Esophagus (tissue), 2 donors: Measurements from ENCODE around the gene TRIM7. TPM values are rescaled to one million over a fixed set of nuclear protein-coding genes. Genes with fewer than 3 reads are reported as not detected.

Experiments used
- H3K27ac ChIP-seq, 2 donors: one replicate each; pipeline ENCODE4 v1.5.1; 2013; ENCODE audit warnings: low read depth in 2 of 2, mild to moderate bottlenecking in 2 of 2, inconsistent platforms in 1 of 2, low read length in 1 of 2, moderate library complexity in 1 of 2
- H3K27me3 ChIP-seq, 2 donors: one replicate each; pipeline ENCODE4 v1.6.1; 2013; ENCODE audit warnings: low read length in 2 of 2, control low read depth in 1 of 2, mild to moderate bottlenecking in 1 of 2; ENCODE audit not compliant: insufficient read depth in 2 of 2, control insufficient read depth in 1 of 2
- H3K36me3 ChIP-seq, 2 donors: one replicate each; pipeline ENCODE4 v1.6.1; 2013; ENCODE audit warnings: low read length in 1 of 2; ENCODE audit not compliant: control insufficient read depth in 2 of 2, insufficient read depth in 2 of 2
- H3K4me1 ChIP-seq, 2 donors: one replicate each; pipeline ENCODE4 v1.6.1; 2013; ENCODE audit warnings: low read length in 1 of 2; ENCODE audit not compliant: control insufficient read depth in 2 of 2, insufficient read depth in 2 of 2
- H3K4me3 ChIP-seq, 2 donors: one replicate each; pipeline ENCODE4 v1.5.1; 2013; ENCODE audit warnings: low read length in 2 of 2, mild to moderate bottlenecking in 2 of 2, low read depth in 1 of 2, moderate library complexity in 1 of 2
- H3K9me3 ChIP-seq, 2 donors: one replicate each; pipeline ENCODE4 v1.6.1; 2013; ENCODE audit warnings: mild to moderate bottlenecking in 2 of 2, low read depth in 1 of 2, low read length in 1 of 2, moderate library complexity in 1 of 2; ENCODE audit not compliant: control insufficient read depth in 2 of 2, insufficient read depth in 1 of 2
- WGBS, 2 donors: extraction: QIAGEN DNeasy Blood & Tissue Kit; methylation state at CpG; one replicate each; pipeline ENCODE4 v1.1.7; 2013; 5-methylcytosine and 5-hydroxymethylcytosine counted together
- polyA plus RNA-seq, 2 donors: library from polyadenylated mRNA; stranded (reverse); fragments of 200-250 nt; gene quantifications; one replicate each; pipeline ENCODE4 v1.2.3, GENCODE V29; 2013
- donor health status: healthy with polysubstance abuse.
- donor health status: Bipolar disorder and iron deficiency.

Gene TRIM7
- polyA plus RNA-seq, 2 donors = 26.9 to 33.8 TPM

DNA sequence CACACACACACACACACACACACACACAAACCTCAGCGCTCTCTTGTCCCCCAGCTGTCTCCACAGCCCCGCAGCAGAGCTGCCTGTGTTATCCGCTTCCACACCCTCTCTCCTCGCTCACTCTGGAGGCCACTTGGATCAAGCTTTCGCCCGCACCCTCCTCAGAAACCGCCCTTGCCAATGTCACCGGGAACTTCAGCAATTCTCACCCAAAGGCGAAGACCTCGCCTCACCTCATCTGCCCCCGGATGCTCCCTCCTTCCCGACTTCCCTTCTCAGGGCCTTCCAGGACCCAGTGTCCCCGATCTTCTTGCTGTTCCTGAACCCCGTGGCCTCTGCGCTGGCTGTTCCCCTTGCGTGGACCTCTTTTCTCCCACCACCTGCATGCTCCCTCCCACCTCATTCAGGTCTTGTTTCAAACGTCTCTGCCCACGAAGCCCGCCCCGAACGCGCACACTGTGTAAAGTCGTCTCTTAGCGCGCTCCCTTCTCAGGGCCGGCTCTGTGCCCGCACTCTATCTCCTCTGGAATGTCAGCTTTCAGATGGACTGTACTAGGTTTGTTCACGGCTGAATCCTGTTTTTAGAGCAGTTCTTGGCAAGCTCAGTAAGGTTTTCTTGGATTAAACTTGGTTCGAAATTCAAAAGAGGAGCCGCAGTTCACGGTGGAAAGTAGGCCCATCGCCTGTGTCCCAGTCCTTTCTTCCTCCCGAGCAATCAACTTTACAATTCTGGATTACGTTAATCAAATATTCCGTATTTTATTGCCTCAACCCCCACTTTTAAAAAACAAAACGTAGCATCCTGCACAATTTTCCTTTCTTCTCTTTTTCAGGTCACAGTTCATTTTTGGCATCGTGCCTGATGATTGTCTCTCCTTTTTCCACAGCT lies 1.0 kb upstream of the TRIM7 start:
- Histone ChIP-seq H3K36me3 (peaks cover 0 to 2% of the 10 kb centered on the region in 2 donors), H3K9me3 (no peaks in the 10 kb centered on the region), H3K27me3 (no peaks in the 10 kb centered on the region), H3K4me1 (peaks cover 0 to 14% of the 10 kb centered on the region in 2 donors), H3K27ac (peak overlapping the region; percentile 65 to 66), H3K4me3 (peak overlapping the region; percentile 61 to 77)
- 13 to 20% methylated on average over 37 of the region's 37 CpGs for WGBS, 2 donors

- Histone ChIP-seq H3K27me3 (no peaks in the 10 kb centered on the region), H3K9me3 (no peaks in the 10 kb centered on the region), H3K36me3 (peaks cover 0 to 11% of the 10 kb centered on the region in 2 donors), H3K4me1 (peaks cover 0 to 14% of the 10 kb centered on the region in 2 donors), H3K4me3 (peak overlapping the region; percentile 61 to 77), H3K27ac (peak overlapping the region; percentile 76 to 80)
- WGBS, 2 donors = 1 to 3% methylated on average over 53 to 67 of the region's 67 CpGs
These were observed 727 bp downstream of the TRIM7 start for GRCh38 chr5:181204113-181204825.

DNA sequence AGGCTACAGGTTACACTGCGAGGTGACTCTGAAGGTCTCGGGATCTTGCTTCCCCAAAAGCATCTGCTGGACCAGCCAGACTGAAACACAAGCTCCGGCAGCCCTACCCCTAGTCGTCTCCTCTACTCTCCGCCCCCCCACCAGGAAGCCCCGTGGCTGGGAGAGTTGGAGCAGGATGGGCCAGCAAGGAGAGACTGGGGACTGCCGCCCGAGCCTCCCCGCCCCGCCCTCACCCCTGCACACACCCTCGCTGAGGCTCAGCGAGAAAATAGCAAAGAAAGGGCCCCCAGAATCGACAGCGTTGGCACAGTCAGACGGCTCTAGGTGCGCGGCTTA lies 1.3 kb downstream of the TRIM7 start:
- H3K9me3 ChIP-seq = no peaks in the 10 kb centered on the region
- peak overlapping the region; percentile 76 to 80 for H3K27ac ChIP-seq
- H3K4me3 ChIP-seq = peak overlapping the region; percentile 61 to 77
- WGBS, 2 donors = 7 to 8% methylated on average over 17 of the region's 17 CpGs
- no peaks in the 10 kb centered on the region for H3K27me3 ChIP-seq
- H3K4me1 ChIP-seq = peaks cover 0 to 14% of the 10 kb centered on the region in 2 donors
- peaks cover 0 to 14% of the 10 kb centered on the region in 2 donors for H3K36me3 ChIP-seq

- 62 to 71% methylated on average over 11 of the region's 11 CpGs for WGBS, 2 donors
- Histone ChIP-seq H3K27me3 (no peaks in the 10 kb centered on the region), H3K4me1 (peaks cover 0 to 14% of the 10 kb centered on the region in 2 donors), H3K9me3 (no peaks in the 10 kb centered on the region), H3K27ac (peak overlapping the region; percentile 56 to 76), H3K36me3 (peaks cover 0 to 19% of the 10 kb centered on the region in 2 donors), H3K4me3 (peak overlapping the region; percentile 61 to 77)
These were observed 1.8 kb downstream of the TRIM7 start for GRCh38 chr5:181203093-181203711.

DNA sequence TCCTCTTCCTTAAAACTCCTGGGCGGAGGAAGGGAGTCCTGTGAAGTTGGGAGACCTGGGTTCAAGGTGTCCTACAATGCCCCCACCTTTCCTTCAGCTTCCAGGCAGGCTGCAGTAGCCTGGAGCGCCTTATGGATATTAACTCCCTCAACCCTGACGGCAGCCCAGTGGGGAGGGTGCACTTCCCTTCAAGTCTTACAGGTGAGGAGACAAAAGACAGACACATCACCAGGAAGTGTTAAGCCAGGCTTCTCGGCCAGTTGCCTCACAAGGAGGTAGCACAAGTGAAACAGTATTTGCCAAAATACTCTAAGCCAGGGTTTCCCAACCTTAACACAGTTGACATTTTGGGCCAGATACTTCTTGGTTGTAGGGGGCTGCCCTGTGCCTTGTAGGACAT lies 4.2 kb downstream of the TRIM7 start:
- 75 to 83% methylated on average over 4 of the region's 4 CpGs for WGBS, 2 donors
- no peaks in the 10 kb centered on the region for H3K9me3 ChIP-seq
- H3K36me3 ChIP-seq = peaks cover 0 to 23% of the 10 kb centered on the region in 2 donors
- no peak overlapping the region for H3K4me3 ChIP-seq
- H3K27me3 ChIP-seq = no peaks in the 10 kb centered on the region
- no peak overlapping the region for H3K27ac ChIP-seq
- H3K4me1 ChIP-seq = peaks cover 0 to 11% of the 10 kb centered on the region in 2 donors

GRCh38 chr5:181199881-181200638 lies 4.9 kb downstream of the TRIM7 start:
- no peaks in the 10 kb centered on the region for H3K27me3 ChIP-seq

GRCh38 chr5:181198905-181199519 lies 6.0 kb downstream of the TRIM7 start:
- Histone ChIP-seq H3K4me1 (peaks cover 0 to 5% of the 10 kb centered on the region in 2 donors), H3K4me3 (no peak overlapping the region), H3K27me3 (no peaks in the 10 kb centered on the region), H3K27ac (no peak overlapping the region), H3K9me3 (no peaks in the 10 kb centered on the region), H3K36me3 (peaks cover 0 to 33% of the 10 kb centered on the region in 2 donors)
- 69% methylated on average over 9 of the region's 9 CpGs for WGBS, 2 donors

More at GRCh38 chr5:181199881-181200638, 4.9 kb downstream of the TRIM7 start:
- peaks cover 0 to 29% of the 10 kb centered on the region in 2 donors for H3K36me3 ChIP-seq
- no peaks in the 10 kb centered on the region for H3K9me3 ChIP-seq
- peaks cover 0 to 8% of the 10 kb centered on the region in 2 donors for H3K4me1 ChIP-seq
- WGBS, 2 donors = 73 to 85% methylated on average over 12 of the region's 12 CpGs
- no peak overlapping the region for H3K4me3 ChIP-seq
- no peak overlapping the region for H3K27ac ChIP-seq

GRCh38 chr5:181198106-181198685 lies 6.8 kb downstream of the TRIM7 start:
- 73 to 82% methylated on average over 12 of the region's 12 CpGs for WGBS, 2 donors
- Histone ChIP-seq H3K9me3 (no peaks in the 10 kb centered on the region), H3K27ac (no peak overlapping the region), H3K4me1 (no peaks in the 10 kb centered on the region), H3K4me3 (no peak overlapping the region), H3K36me3 (peaks cover 0 to 33% of the 10 kb centered on the region in 2 donors), H3K27me3 (no peaks in the 10 kb centered on the region)
